ENCODE results near the gene MRPS31.

DNA sequence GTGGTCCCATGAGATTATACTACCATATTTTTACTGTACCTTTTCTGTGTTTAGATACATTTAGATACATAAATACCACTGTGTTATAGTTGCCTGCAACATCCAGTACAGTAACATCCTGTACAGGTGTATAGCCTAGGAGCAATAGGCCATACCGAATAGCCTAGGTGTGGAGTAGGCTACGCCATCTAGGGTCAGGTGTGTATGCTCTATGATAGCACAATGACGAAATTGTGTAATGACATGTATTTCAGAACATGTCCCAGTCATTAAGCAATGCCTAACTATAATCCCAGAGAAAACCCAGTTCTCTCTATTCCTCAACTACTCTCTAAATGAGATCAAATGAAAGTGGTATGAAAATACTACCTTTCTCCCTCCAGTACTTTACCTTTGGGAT, 22.3 kb upstream of the MRPS31 start:
- TF ChIP-seq, protein P1, sequence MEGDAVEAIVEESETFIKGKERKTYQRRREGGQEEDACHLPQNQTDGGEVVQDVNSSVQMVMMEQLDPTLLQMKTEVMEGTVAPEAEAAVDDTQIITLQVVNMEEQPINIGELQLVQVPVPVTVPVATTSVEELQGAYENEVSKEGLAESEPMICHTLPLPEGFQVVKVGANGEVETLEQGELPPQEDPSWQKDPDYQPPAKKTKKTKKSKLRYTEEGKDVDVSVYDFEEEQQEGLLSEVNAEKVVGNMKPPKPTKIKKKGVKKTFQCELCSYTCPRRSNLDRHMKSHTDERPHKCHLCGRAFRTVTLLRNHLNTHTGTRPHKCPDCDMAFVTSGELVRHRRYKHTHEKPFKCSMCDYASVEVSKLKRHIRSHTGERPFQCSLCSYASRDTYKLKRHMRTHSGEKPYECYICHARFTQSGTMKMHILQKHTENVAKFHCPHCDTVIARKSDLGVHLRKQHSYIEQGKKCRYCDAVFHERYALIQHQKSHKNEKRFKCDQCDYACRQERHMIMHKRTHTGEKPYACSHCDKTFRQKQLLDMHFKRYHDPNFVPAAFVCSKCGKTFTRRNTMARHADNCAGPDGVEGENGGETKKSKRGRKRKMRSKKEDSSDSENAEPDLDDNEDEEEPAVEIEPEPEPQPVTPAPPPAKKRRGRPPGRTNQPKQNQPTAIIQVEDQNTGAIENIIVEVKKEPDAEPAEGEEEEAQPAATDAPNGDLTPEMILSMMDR (conservative IDR thresholded peaks at IDR 0.05; ENCODE audit: low read length): peak; percentile 37; the same call in 1 of the 2 replicates
- TF ChIP-seq EZH2phosphoT487 (IDR thresholded peaks at IDR 0.05; ENCODE audit: borderline replicate concordance, low read depth, low read length): no peak

Data from OCI-LY7 (cell line).